Heart left ventricle (tissue), 13 donors: Measurements from ENCODE around the gene HLA-DMA.

Source experiments
- POLR2A ChIP-seq, 2 donors: fragments of 450-650 bp; IDR thresholded peaks; one replicate each; pipeline ENCODE4 v1.6.1; 2017; ENCODE audit warnings: antibody characterized with exemption in 2 of 2, mild to moderate bottlenecking in 2 of 2, moderate library complexity in 2 of 2
- TF ChIP-seq, protein P1 (sequence below), 12 donors: fragments of 200-600 bp; sonication (generic) in 4 of 12; IDR thresholded peaks; one replicate each; pipeline versions ENCODE4 v1.5.0 to v1.8.0; 2018 to 2022; ENCODE audit warnings: antibody characterized with exemption in 12 of 12, mild to moderate bottlenecking in 5 of 12
- donor health status: ischemic (EF 13 %, LVEDD 7.1; RV severe dilation, severe dysfunction).
- donor health status: DM: no; HTN: yes; CAD: no.
- donor health status: DM: no; HTN: no; CAD: no.
- donor health status: ischemic (EF 25% LVEDD 6.9; RV normal size, moderate dysfunction).
- donor health status: ischemic (EF 25% LVEDD 5.7; RV mildly dilated, moderate dysfunction).
- donor health status: ischemic (EF 35%, LVEDD 5.7; RV mildly dilated, moderate dysfunction).
- donor health status: nonischemic (EF 11% LVEDD 7.7; RV severe dilation, severe dysfunction).
- donor health status: DM: yes; HTN: yes; CAD: no.
- donor health status: PGD.
- donor health status: ischemic (EF 29% LVEDD 5.4; RV normal size, mild dysfunction).
- donor health status: nonischemic (EF 23%, LVEDD 6.1; RV moderate dilation, normal function).

DNA sequence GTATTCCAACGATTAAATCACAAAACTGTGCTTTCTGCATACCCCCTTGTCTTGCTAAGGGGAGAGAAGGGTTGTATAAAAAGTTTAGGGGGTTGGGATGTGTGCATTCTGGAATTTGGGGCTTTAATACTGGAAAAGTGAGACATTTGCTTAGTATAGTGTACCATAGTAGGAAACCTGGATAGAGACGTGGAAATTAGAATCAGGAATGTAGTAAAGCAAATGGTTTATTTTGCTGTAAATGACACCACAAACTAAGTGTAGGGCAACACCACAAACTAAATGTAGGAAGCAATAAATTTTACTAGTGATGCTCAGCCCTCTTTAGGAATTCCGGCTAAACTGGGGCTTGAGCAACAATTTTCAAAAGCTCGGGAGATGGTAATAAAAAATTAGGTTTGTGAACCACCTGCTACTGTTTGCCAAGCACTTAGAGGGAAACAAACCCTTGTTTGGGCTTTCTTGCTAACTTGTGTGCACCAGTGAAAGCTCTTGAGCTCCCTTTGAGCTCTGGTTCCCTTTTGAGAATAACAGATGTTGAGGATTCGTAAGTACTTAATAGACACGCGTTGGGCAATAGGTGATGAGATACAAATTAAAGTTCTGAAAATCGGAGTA is 29.3 kb upstream of the HLA-DMA start:
- TF ChIP-seq, protein P1, sequence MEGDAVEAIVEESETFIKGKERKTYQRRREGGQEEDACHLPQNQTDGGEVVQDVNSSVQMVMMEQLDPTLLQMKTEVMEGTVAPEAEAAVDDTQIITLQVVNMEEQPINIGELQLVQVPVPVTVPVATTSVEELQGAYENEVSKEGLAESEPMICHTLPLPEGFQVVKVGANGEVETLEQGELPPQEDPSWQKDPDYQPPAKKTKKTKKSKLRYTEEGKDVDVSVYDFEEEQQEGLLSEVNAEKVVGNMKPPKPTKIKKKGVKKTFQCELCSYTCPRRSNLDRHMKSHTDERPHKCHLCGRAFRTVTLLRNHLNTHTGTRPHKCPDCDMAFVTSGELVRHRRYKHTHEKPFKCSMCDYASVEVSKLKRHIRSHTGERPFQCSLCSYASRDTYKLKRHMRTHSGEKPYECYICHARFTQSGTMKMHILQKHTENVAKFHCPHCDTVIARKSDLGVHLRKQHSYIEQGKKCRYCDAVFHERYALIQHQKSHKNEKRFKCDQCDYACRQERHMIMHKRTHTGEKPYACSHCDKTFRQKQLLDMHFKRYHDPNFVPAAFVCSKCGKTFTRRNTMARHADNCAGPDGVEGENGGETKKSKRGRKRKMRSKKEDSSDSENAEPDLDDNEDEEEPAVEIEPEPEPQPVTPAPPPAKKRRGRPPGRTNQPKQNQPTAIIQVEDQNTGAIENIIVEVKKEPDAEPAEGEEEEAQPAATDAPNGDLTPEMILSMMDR (IDR thresholded peaks at IDR 0.05): no peak
- TF ChIP-seq POLR2A (IDR thresholded peaks at IDR 0.05): no peak
